Measurements from ENCODE around the gene SCAMP4.
A peak's percentile ranks its signal among the peaks of the same experiment; 100 is the strongest.
"Not testable (repeated sequence)": the region's sequence is repeated elsewhere in the genome, so short reads cannot be mapped to it uniquely, and the experiment has no call there.

Gene SCAMP4

DNA sequence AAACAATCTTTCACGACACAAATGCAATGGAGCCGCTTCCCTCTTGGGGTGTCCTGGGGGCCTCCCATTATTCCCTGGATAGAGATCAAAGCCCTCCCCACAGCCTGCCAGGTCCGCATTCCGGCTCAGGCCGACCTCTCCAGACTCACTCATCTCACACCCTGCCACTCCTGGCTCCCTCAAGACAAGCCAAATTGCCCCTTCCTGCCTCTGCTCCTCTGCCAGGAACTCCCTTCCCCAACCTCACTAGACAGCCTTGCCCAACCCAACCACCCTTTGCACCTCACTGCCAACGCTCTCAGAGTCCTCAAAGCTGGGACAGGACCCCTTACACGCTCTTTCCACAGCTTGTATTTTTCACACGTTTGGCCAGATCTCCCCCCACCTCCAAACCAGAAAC, 21.4 kb upstream of the SCAMP4 start:
- DNase-seq = no peak

DNA sequence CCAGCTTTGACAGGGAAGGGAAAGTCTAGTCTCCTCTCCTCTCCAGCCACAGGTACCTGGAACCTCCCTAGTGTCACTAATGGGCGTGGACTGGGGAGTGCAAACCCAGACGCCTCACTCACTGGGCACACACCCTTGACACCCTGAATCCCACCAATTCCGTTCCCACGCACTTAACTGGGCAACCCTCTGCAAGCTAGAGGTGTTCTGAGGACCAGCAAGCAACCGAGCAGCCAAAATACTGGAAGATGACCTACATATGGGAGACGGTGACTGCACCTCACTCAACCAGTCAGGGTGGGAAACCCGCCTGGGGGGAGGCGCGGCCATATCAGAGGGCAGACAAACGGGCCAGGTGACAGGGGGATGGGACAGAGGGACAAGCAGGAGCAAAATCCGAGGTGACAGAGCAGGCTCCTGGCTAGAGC, 20.9 kb upstream of the SCAMP4 start:
- DNase-seq = no peak

DNA sequence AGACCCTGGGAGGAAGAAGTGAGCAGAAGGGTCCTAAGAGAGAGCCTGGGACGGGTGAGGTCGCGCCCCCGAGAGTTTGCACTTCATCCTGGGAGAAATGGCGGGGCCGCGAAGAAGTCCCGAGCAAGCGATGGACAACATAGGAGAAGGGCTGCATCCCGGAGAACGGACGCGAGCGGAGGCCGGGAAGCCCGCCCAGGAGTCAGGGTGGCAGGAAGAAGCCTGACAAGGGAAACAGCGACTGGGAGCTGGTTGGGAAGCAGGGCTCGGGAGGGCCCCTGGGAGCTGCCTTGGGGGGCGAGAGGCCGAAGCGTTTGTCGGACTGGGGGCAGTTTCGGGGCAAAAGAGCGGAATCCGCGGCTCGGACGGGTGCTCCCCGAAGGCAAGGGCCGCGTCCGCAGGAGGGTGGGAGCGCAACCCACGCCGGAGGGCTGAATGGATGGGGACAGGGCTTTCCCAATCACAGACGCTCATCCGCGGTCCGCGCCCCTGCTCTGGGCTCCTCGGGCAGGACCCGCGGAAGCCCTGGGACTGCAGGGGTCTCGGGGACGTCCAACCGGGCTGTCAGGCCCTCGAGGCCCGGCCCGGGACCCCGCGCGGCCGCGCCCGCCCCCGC, 20.4 kb upstream of the SCAMP4 start:
- peak in 1 of 3 donors; percentile 38 for DNase-seq

DNA sequence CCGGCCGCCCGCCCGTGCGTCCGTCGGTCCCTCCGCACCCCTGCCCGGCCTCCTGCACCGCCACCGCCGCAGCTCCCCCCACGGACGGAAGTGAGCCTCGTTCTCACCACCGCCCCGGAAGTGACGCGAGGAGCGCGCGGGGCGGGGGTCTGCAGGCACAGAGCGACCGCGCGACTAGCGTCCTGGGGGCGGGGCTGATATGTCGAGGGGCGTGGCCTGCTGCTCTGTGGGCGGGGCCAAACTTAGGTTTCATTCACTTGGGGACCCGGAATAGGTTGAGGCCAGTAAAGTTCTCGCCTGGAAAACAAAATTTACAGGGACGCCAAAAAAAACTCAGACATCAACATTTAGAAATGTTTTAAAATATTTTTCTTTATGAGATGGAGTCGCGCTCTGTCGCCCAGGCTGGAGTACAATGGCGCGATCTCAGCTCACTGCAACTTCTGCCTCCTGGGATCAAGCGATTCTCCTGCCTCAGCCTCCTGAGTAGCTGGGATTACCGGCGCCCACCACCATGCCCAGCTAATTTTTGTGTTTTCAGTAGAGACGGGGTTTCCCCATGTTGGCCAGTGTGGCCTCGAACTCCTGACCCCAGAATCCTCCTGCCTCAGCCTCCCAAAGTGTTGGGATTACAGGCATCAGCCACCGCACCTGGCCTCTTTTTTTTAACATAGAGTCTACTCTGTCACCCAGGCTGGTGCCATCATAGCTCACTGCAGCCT, 19.6 kb upstream of the SCAMP4 start, which contains the start of gene ABHD17A:
TSS of gene ABHD17A (minus strand) at position 99 of the 722 bp plus-strand sequence. CDS start 3,930 bp downstream, outside the sequence.
- peak; percentile 97 to 99 (median 99) for DNase-seq

DNA sequence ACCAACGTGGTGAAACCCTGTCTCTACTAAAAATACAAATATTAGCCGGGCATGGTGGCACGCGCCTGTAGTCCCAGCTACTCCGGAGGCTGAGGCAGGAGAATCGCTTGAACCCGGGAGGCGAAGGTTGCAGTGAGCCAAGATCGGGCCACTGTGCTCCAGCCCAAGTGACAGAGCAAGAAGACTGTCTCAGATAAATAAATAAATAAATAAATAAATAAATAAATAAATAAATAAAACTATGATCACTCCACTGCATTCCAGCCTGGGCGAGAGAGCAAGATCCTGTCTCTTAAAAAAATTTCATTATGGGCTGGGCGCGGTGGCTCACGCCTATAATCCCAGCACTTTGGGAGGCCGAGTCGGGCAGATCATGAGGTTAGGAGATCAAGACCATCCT, 18.8 kb upstream of the SCAMP4 start:
- not testable (repeated sequence) for DNase-seq

DNA sequence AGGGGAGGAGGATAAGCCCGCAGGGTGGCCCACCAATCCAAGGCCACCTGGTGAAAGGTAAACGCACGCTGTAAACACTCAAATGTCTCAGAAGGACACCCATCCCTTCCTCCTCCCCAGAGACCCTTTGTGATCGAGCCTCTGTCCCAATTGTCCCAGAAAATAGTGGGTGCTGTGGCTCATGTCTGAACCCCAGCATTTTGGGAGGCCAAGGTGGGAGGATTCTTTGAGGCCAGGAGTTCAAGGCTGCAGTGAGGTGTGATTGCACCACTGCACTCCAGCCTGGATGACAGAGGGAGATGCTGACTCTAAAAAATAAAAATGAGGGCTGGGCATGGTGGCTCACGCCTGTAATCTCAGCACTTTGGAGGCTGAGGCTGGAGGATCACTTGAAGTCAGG, 16.8 kb upstream of the SCAMP4 start:
- DNase-seq = no peak

DNA sequence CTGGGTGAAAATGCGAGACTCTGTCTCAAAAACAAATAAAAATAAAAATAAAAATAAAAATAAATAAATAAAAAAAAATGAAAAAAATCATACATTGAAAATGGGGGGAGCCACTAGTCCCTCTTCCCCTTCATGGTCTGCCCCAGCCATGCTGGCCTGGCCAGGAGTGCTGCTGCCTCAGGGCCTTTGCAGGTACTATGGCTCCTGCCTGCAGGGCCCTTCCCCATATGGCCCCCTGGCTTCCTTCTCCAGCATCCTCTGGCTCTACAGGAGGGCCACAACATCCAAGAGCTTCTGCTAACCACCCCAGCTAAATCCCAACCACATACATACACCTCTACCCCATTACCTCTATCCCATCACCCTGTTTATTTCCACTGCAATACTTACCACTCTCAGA, 15.3 kb upstream of the SCAMP4 start:
- DNase-seq = no peak

DNA sequence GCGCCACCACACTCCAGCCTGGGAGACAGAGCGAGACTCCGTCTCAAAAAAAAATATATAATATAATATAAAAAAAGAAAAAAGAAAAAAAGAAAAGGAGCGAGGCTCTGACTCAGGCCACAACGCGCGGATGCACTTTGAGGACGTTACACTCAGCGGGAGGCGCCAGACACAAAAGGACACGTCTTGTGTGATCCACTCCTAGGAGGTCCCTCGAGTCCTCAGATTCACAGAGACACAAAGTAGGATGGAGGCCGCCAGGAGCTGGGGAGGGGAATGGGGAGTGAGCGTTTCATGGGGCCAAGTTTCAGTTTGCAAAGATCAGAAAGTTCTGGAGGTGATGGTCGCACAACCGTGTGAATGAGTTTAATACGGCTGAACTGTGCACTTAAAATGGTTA, 11.4 kb upstream of the SCAMP4 start:
- DNase-seq = no peak

DNA sequence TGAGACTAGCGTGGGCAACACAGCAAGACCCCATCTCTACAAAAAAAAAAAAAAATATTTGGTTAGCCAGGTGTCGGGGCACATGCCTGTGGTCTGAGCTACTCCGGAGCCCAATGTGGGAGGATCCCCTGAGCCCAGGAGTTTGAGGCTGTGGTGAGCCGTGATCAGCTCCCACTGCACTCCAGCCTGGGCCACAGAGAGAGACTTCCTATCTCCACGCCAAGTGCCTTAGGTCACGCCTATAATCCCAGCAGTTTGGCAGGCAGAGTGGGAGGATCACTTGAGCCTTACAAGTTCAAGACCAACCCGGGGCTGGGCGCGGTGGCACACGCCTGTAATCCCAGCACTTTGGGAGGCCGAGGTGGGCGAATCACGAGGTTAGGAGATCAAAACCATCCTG, 8.7 kb upstream of the SCAMP4 start:
- DNase-seq = no peak

DNA sequence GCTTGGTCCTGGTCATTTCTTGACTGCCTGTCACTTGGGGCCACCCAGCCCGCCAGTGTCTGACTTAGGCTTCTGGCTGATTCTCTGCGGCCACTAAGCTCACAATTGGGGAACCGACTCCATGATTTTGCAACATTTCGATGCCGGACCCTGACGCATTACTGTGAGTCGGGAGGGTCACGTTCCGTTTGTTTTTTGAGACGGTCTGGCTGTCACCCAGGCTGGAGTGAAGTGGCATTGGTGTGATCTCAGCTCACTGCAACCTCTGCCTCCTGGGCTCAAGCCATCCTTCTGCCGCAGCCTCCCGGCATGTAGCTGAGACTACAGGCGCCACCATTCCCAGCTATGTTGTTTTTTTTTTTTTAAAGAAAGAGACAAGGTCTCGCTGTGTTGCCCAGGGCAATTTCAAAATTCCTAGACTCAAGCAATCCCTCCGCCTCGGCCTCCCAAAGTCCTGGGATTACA, 3.2 kb upstream of the SCAMP4 start:
- peak; percentile 94 to 98 (median 97) for DNase-seq

DNA sequence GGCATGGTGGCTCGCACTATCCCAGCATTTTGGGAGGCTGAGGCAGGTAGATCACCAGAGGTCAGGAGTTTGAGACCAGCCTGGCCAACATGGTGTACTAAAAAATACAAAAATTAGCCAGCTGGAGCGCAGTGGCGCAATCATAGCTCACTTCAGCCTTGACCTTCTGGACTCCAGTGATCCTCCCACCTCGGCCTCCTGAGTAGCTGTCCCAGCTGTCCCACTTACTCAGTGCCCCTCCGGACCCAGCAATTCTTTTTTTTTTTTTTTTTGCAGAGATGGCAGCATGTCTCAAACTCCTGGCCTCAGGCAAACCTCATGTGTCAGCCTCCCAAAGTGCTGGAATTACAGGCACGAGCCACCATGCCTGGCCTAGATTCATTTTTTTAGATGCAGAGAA, 2.3 kb upstream of the SCAMP4 start:
- no peak for DNase-seq

DNA sequence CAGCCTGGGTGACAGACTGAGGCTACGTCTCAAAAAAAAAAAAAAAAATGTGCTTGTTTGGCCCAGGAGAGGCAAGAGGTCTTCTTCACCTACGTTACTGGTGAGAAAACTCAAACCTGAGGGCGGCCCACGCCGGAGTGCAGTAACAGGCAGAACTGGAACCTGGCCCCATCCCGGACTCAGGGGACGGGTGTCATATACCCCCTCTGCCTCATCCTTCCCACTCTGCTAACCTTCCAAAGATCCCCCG, 414 bp upstream of the SCAMP4 start:
- no peak for DNase-seq

DNA sequence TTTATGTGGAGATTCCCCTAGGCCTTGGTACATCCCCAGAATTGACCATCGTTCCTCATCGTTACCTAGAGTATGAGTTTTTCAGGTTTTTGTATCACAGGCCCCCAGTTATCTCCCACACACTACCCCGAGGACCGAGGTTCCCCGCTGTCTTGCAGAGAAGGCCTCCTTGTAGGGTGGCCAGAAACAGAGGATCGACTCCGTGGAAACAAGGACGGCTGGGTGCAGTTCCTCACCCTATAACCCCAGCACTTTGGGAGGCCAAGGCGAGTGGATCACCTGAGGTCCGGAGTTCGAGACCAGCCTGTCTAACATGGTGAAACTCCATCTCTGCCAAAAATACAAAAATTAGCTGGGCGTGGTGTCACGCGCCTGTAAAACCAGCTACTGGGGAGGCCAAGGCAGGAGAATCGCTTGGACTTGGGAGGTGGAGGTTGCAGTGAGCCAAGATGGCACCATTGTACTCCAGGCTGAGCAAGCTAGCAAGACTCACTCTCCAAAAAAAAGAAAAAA, 720 bp downstream of the SCAMP4 start:
- DNase-seq = no peak

DNA sequence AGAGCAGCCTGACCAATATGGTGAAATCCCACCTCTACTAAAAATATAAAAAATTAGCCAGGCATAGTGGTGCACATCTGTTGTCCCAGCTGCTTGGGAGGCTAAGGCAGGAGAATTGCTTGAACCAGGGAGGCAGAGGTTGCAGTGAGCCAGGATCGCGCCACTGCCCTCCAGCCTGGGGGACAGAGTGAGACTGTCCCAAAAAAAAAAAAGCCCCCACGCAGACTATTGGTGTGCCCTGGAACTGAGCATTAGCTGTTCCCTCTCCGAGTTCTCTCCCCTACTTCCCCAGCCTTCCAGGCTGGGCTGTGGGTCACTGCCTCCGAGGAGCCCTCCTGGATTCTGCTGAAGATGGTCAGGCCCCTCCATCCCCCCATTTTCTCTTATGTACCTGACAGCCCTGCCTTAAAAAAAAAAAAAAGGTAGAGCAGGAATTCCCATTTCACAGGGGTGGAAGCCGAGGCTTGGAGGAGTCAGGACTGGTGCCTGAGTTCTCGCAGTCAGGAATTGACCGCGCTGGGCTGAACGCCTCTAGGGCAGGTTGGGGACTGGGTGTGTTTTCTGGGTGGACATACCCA, 1.9 kb downstream of the SCAMP4 start:
- DNase-seq = no peak

DNA sequence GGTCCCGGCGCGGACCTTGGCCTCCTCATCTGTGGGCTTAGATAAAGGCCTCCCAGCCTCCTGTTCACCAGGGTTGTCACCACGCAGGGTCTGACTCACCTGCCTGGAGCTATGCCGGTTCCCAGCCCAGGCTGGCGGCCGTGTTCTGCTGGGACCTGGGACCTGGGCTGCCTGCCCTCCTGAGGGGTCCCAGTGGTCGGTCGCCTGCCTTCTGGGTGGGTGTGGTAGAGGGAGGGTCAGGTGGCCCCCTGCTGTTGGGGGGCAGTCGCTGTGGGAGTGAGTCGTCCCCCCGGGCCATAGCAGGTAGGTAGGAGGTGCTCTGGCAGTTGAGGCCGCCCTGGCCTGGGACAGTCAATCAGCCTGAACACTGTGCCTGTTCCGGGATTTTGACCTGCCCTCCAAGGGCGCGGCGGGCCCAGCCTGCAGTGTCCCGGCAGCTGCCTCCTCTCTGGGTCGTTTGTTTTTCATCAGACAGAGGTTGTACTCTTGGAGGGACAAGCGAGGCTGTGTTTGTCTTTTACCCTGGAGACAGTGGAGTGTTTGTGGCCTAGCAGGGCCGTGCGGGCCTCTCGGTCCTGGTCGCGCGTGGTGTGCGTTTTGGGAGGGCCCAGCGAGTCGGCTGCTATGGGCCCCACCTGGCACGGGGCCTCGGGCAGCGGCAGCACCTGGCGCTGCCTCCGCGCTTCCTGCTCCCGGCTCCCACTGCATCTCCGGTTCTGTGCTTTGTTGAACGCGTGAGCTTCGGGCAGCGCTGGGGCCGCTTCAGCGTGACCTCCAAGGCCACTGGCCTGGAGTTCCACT, 2.6 kb downstream of the SCAMP4 start:
- DNase-seq = no peak

DNA sequence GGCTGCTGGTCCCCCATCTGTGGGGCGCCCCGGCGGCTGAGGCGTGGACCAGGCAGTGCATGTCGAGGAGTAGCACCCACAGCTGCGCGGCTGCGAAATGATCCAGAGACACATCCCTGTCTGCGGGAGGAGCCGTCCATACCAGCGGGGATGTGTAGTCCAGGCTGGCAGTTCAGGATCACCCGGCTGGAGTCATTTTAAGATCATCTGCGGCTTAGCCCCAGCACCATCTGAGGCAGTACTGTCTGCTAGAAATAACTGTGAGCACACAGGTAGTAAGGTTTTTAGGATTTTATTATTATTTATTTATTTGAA, 3.1 kb downstream of the SCAMP4 start:
- no peak for DNase-seq

DNA sequence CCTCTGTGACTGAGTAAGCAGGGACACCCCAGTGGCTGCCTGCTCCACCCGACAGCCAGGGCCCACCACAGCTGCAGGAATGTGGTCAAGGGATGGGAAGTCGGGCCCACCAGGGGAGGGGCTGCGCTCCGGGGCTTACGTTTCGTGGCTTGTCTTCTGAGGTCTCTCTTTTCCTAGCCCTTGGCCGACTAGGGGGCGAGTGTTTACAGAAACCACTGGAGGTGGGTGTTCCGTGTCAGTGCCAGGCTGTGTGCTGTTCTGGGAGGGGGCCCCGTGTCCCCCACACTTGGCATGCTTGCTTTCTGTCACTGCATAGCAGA, 4.5 kb downstream of the SCAMP4 start:
- DNase-seq = no peak

DNA sequence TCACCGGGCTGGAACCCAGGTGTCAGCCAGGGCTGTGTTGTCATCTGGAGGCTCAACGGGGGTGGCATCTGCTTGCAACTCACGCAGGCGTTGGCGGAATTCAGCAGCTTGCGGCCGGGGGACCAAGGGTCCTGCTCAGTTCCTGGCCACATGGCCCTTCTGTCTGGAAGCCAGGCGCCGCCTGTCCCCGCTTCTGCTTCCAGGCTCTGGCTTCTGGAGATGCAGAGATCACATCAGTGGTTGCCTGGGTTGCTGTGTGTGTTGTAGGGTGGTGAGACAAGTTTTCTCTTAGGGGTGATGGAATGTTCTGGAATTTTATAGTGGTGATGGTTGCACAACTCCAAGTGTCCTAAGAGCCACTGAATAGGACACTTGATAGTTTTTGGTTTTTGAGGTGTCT, 5.0 kb downstream of the SCAMP4 start:
- DNase-seq = no peak

DNA sequence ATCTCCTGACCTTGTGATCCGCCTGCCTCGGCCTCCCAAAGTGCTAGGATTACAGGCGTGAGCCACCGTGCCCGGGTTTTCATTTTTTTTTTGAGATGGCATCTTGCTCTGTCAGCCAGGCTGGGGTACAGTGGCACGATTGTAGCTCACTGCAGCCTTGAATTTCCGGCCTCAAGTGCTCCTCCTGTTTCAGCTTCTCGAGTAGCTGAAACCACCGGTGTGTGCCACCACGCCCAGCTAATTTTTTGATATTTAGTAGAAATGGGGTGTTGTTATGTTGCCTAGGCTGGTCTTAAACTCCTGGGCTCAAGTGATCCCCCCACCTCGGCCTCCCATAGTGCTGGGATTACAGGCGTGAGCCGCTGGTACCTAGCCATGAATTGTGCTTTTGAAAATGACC, 5.9 kb downstream of the SCAMP4 start:
- no peak for DNase-seq

DNA sequence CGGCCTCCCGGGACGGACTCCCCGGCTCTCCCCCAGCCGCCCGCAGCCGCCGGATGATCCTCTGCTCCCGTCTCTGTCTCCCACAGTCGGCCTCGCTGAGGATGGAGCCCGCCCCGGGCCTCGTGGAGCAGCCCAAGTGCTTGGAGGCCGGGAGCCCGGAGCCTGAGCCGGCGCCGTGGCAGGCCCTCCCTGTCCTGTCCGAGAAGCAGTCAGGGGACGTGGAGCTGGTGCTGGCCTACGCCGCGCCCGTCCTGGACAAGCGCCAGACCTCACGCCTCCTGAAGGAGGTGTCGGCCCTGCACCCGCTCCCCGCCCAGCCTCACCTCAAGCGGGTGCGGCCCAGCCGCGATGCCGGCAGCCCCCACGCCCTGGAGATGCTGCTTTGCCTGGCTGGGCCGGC, 6.8 kb downstream of the SCAMP4 start:
- DNase-seq = no peak

DNA sequence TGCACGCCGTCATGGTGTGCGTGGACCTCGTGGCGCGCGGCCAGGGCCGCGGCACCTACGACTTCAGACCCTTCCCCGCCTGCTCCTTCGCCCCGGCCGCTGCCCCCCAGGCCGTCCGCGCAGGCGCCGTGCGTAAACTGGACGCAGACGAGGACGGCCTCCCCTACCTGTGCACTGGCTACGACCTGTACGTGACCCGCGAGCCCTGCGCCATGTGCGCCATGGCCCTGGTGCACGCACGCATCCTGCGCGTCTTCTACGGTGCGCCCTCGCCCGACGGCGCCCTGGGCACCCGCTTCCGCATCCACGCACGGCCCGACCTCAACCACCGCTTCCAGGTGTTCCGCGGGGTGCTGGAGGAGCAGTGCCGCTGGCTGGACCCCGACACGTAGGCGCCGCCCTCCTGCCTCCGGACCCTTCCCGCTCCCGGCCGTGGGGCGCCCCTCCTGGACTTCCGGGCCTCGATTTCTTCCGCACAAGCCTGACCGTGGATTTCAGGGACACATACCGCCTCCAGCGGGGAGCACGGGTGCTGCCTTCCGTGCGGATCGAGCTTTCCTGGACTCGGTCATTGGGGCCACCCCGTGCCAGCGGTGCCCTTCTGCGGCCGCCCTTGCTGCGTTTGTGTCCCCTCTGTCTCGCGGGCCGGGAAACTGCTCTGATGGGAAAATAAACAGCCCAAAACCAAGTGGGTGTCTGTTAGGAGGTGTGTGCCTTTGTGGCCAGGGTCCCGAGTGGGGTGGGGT, 7.7 kb downstream of the SCAMP4 start:
- no peak for DNase-seq

DNA sequence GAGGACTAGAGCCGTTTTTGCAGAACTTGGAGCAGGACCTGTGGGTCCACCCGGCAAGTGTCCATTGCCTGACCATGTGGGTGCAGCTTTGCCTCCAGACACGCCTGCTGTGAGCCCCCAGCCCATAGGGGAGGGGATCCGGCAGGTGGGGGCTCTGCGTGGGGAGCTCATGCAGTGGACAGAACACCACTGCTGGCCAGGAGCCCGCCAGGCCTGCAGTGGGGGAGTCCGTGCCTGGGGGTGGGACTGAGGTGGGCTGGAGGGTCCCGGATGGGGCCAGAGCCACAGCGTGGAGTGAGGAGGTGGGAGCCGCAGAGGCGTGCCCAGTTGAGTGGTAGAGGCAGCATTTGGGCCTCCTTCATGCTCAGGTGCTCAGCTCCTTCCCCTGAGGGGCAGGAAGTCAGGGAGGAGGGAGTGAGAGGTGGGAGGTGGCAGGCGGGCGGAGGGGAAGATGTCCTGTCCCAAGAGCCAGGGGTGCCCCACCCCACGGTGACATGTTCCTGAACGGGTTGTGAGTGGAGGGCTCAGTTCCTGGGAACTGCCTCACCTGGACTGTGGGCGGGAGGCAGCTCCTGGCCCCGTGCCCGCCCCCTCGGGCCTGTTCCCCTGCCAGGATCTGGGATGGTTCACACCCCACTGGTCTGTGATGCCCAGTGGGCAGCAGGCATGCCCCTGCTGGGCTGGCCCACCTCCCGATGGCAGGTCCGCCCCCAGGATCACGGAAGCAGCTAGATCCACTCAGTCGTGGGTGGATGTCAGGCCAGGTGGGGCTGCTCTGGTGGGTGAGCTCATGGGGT, 8.8 kb downstream of the SCAMP4 start:
- no peak for DNase-seq

All from suppressor macrophage treated with lipopolysaccharide for 1 hour (primary cell).